Uterus (tissue), 4 donors: ENCODE measurements around the gene DENND1A. TPM values are rescaled to one million over a fixed set of nuclear protein-coding genes. Genes with fewer than 3 reads are reported as not detected.

Source experiments
- DNase-seq, 2 donors: peaks; one replicate each; pipeline ENCODE4 v3.0.0-alpha.2; 2019 to 2020
- H3K27ac ChIP-seq, 2 donors: fragments of 200-600 bp; sonication (generic); 1 replicate in 1 of 2; 2 replicates in 1 of 2; pipeline ENCODE4 v1.5.1; 2016 to 2018
- H3K27me3 ChIP-seq, 2 donors: fragments of 200-600 bp; sonication (generic); one replicate each; pipeline ENCODE4 v1.5.1; 2018 to 2019; ENCODE audit warnings: control low read depth in 1 of 2
- H3K36me3 ChIP-seq, 2 donors: fragments of 200-600 bp; sonication (generic); one replicate each; pipeline ENCODE4 v1.5.1; 2019; ENCODE audit warnings: control low read depth in 1 of 2
- H3K4me1 ChIP-seq, 2 donors: fragments of 200-600 bp; sonication (generic); one replicate each; pipeline ENCODE4 v1.5.1; 2018 to 2019; ENCODE audit warnings: control low read depth in 1 of 2
- H3K4me3 ChIP-seq, 2 donors: fragments of 200-600 bp; sonication (generic); 1 replicate in 1 of 2; 2 replicates in 1 of 2; pipeline ENCODE4 v1.5.1; 2018 to 2019; ENCODE audit warnings: mild to moderate bottlenecking in 1 of 2
- H3K9me3 ChIP-seq, 2 donors: fragments of 200-600 bp; sonication (generic); one replicate each; pipeline ENCODE4 v1.5.1; 2019; ENCODE audit warnings: control low read depth in 1 of 2
- CTCF ChIP-seq, 4 experiments: fragments of 200-600 bp in 2 of 4; fragments of 450-650 bp in 2 of 4; sonication (generic) in 2 of 4; IDR thresholded peaks; one replicate each; pipeline ENCODE4 v1.5.1; 2016 to 2019; ENCODE audit warnings: antibody characterized with exemption in 4 of 4, mild to moderate bottlenecking in 2 of 4, moderate library complexity in 1 of 4
- POLR2A ChIP-seq, 2 donors: fragments of 450-650 bp; IDR thresholded peaks; one replicate each; pipeline ENCODE4 v1.6.1; 2016; ENCODE audit warnings: antibody characterized with exemption in 2 of 2, mild to moderate bottlenecking in 1 of 2, moderate library complexity in 1 of 2
- intact Hi-C: fragments of 100-400 bp; cut with DNase I; formaldehyde crosslinking; loops from one replicate; pipeline ENCODE4 v1.15.1; 2023; ENCODE audit warnings: low total_unique reads
- total RNA-seq, 4 donors: library from RNA; depleted of rRNA in 3 of 4; stranded (reverse); fragments of >200 nt in 3 of 4; gene quantifications; one replicate each; pipeline versions ENCODE4 v1.1.0 to v1.2.4, GENCODE V29; 2014 to 2023
- donor health status: DM: yes; HTN: yes; CAD: no.

DENND1A gene
- total RNA-seq, 4 donors from 2014 or later: 10.8 to 34.5 (median 22.6) TPM

- TF ChIP-seq POLR2A (IDR thresholded peaks at IDR 0.05) (no peak), CTCF (IDR thresholded peaks at IDR 0.05) (no peak)
- H3K27me3 ChIP-seq: no peaks in the 10 kb centered on the region
- no peak for DNase-seq
- no peak overlapping the region for H3K4me3 ChIP-seq
- no peaks in the 10 kb centered on the region for H3K36me3 ChIP-seq
- no peaks in the 10 kb centered on the region for H3K9me3 ChIP-seq
- intact Hi-C loops: no loop called here
- no peaks in the 10 kb centered on the region for H3K4me1 ChIP-seq
- no peak overlapping the region for H3K27ac ChIP-seq
Measured at GRCh38 chr9:123411191-123411590, 518.7 kb downstream of the DENND1A start.

DNA sequence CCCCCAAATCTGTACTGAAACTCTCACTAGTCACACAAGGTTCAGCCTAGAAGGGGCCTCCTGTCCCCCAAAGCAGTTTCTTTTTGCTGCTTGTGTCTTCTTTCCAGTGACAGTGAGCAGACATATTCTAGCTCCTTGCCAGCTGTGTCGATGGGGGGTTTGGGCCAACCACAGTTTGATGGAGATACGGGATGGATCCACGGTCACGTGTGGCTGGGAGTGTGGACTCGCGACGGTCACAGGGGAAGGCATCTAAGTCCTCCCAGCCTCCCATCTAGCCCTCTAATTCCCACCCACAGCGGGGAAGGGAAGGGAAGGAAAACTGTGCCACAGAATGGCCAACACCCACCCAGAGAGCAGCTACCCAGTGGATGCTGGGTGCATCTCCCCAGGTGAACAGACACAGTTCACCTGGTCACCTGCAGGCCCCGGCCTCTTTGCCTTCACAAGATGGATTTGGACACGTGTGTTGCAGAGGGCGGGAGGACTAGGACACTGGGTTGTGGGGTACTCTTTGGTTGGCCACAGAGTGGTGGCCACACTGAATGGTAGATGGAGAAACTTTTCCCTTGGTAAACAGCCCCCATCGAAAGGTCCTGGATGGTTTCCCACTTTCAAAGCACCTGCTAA is 519.5 kb downstream of the DENND1A start:
- H3K4me3 ChIP-seq: no peak overlapping the region
- DNase-seq: no peak
- H3K27me3 ChIP-seq: no peaks in the 10 kb centered on the region
- H3K36me3 ChIP-seq: no peaks in the 10 kb centered on the region
- TF ChIP-seq POLR2A (IDR thresholded peaks at IDR 0.05): no peak
- TF ChIP-seq CTCF (IDR thresholded peaks at IDR 0.05): no peak
- no peak overlapping the region for H3K27ac ChIP-seq
- no peaks in the 10 kb centered on the region for H3K4me1 ChIP-seq
- H3K9me3 ChIP-seq: no peaks in the 10 kb centered on the region
- intact Hi-C loops: no loop called here

DNA sequence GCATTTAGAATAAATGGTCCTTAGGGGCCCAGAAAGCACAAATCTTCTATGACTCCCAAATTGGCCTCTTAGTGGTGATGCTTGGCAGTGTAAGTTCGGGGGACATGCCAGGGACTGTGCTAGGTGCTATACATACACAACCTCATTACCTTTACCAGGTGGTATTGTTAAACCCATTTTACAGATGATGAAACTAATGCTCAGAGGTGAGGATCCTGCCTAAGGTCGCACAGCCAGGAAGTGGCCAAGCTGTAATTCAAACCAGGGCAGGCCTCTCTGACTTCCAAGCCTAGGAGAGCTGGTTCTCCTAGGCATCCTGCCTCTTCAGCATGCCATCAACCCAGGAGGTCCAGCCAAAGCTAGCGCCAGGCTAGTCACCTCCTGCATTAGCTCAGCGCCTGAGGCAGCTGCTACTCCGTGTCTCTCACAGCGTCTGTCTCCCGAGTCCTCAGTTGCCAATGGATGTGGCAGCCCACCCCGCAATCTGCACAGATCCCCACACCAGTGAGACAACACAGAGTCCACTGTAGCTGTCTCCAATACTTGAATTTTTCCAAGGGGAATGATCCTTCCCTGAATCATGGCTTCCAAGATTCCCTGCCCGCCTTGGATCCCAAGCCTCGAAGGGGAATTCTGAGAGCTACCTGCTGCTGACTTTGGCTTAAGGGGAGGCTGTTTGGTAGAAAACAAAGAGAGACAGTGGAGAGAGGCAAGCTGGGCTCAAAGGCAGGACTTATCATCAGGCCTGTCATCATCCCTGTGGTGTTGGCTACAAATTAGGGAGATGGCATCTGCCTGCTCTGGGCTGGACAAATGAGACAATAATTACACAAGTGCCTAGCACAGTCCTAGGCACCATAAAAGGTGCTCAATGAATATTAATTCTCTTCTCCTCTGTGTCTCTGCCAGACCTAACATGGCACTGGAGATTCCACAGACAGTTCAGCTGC is 521.3 kb downstream of the DENND1A start:
- DNase-seq: no peak
- H3K27ac ChIP-seq: no peak overlapping the region
- TF ChIP-seq CTCF (IDR thresholded peaks at IDR 0.05) (no peak), POLR2A (IDR thresholded peaks at IDR 0.05) (no peak)
- no peaks in the 10 kb centered on the region for H3K36me3 ChIP-seq
- intact Hi-C loops: no loop called here
- H3K9me3 ChIP-seq: no peaks in the 10 kb centered on the region
- H3K4me3 ChIP-seq: no peak overlapping the region
- H3K27me3 ChIP-seq: no peaks in the 10 kb centered on the region
- H3K4me1 ChIP-seq: no peaks in the 10 kb centered on the region

DNA sequence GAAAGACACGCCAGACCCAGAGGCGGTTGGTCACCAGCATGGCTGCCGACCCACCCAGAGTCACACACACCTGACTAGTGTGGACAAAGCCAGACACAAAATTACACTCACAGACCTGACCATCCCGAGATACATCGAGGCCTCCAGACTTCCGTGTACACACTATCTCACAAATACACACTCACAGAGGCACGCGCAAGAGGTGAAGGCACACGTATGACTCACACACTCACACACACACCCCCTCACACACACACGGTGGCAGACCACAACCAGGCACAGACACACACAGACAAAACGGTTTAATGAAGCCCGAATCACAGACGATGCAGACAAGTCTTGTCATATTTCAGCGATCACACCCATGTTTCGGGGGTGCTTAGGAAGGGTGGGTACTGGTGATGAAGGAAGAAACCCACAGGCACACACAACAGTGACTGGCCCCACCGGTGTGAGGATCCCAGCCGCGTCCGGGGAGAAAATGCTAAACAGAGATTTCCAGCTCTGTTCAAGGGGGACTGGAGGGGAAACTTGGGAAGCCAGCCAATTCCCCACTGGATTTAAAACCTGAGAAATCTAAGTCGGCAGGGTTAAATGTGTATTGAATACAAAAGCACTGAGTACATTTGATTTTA is 522.6 kb downstream of the DENND1A start:
- H3K4me1 ChIP-seq: no peaks in the 10 kb centered on the region
- H3K36me3 ChIP-seq: no peaks in the 10 kb centered on the region
- intact Hi-C loops: no loop called here
- H3K4me3 ChIP-seq: no peak overlapping the region
- H3K27ac ChIP-seq: no peak overlapping the region
- H3K27me3 ChIP-seq: no peaks in the 10 kb centered on the region
- no peaks in the 10 kb centered on the region for H3K9me3 ChIP-seq
- TF ChIP-seq CTCF (IDR thresholded peaks at IDR 0.05) (no peak), POLR2A (IDR thresholded peaks at IDR 0.05) (no peak)
- no peak for DNase-seq
